Osteoblast (primary cell): Measurements from ENCODE around the gene NCLN. TPM values are rescaled to one million over a fixed set of nuclear protein-coding genes. Genes with fewer than 3 reads are reported as not detected.

Experiments
- DNase-seq: peaks from one replicate; pipeline ENCODE4 v3.0.0; 2011; ENCODE audit warnings: low spot score, mixed read lengths; ENCODE audit not compliant: insufficient read length; ENCODE audit errors: missing footprints
- H2AFZ ChIP-seq: 2 replicates; pipeline ENCODE4 v1.6.0; 2011; ENCODE audit warnings: mild to moderate bottlenecking, low read length
- H3K27ac ChIP-seq: 2 replicates; pipeline ENCODE4 v1.5.1; 2011; ENCODE audit warnings: mild to moderate bottlenecking, low read depth, low read length, moderate library complexity
- H3K27me3 ChIP-seq: 2 replicates; pipeline ENCODE4 v1.6.0; 2012; ENCODE audit warnings: mild to moderate bottlenecking, control low read depth, inconsistent platforms, low read length, moderate library complexity; ENCODE audit not compliant: insufficient read depth
- H3K36me3 ChIP-seq: 2 replicates; pipeline ENCODE4 v1.5.1; 2011; ENCODE audit warnings: mild to moderate bottlenecking, low read length, control low read depth, moderate library complexity; ENCODE audit not compliant: insufficient read depth
- H3K4me1 ChIP-seq: 2 replicates; pipeline ENCODE4 v1.5.1; 2011; ENCODE audit warnings: mild to moderate bottlenecking, low read length, control low read depth, moderate library complexity; ENCODE audit not compliant: insufficient read depth
- H3K4me2 ChIP-seq: 2 replicates; pipeline ENCODE4 v1.6.0; 2011; ENCODE audit warnings: mild to moderate bottlenecking, low read length; ENCODE audit not compliant: insufficient read depth
- H3K4me3 ChIP-seq: fragments of 200-600 bp; sonication (generic); 3 replicates; pipeline ENCODE4 v1.5.1; 2012; ENCODE audit warnings: mild to moderate bottlenecking, low read length, inconsistent platforms; ENCODE audit not compliant: insufficient read depth
- H3K79me2 ChIP-seq: 2 replicates; pipeline ENCODE4 v1.6.0; 2012; ENCODE audit warnings: mild to moderate bottlenecking, low read length, control low read depth, inconsistent platforms; ENCODE audit not compliant: insufficient read depth
- H3K9me3 ChIP-seq: 2 replicates; pipeline ENCODE4 v1.5.1; 2011; ENCODE audit warnings: low read depth, low read length, control low read depth
- H4K20me1 ChIP-seq: 2 replicates; pipeline ENCODE4 v1.6.0; 2012; ENCODE audit warnings: mild to moderate bottlenecking, low read length, control low read depth; ENCODE audit not compliant: insufficient read depth
- CTCF ChIP-seq: IDR thresholded peaks from 2 replicates; pipeline ENCODE4 v1.5.1; 2011; ENCODE audit warnings: mild to moderate bottlenecking, low read depth, low read length, moderate library complexity; ENCODE audit errors: extremely low read depth
- total RNA-seq: library from RNA; depleted of rRNA; stranded (reverse); fragments of >200 nt; gene quantifications from 2 replicates; pipeline ENCODE4 v1.2.3, GENCODE V29; 2012

NCLN gene
- total RNA-seq, 1 donor, result 39.4 TPM

- Histone ChIP-seq H3K36me3 (peaks cover 15% of the 10 kb centered on the region), H3K27ac (no peak overlapping the region), H3K79me2 (no peaks in the 10 kb centered on the region), H3K9me3 (no peaks in the 10 kb centered on the region), H4K20me1 (peaks cover 5% of the 10 kb centered on the region), H3K4me2 (no peak overlapping the region), H3K4me1 (no peaks in the 10 kb centered on the region), H2AFZ (no peak overlapping the region), H3K27me3 (no peaks in the 10 kb centered on the region), H3K4me3 (no peak overlapping the region)
- DNase-seq, result no peak
- TF ChIP-seq CTCF, result no peak
Observed at GRCh38 chr19:3207461-3208242, 21.9 kb downstream of the NCLN start.

DNA sequence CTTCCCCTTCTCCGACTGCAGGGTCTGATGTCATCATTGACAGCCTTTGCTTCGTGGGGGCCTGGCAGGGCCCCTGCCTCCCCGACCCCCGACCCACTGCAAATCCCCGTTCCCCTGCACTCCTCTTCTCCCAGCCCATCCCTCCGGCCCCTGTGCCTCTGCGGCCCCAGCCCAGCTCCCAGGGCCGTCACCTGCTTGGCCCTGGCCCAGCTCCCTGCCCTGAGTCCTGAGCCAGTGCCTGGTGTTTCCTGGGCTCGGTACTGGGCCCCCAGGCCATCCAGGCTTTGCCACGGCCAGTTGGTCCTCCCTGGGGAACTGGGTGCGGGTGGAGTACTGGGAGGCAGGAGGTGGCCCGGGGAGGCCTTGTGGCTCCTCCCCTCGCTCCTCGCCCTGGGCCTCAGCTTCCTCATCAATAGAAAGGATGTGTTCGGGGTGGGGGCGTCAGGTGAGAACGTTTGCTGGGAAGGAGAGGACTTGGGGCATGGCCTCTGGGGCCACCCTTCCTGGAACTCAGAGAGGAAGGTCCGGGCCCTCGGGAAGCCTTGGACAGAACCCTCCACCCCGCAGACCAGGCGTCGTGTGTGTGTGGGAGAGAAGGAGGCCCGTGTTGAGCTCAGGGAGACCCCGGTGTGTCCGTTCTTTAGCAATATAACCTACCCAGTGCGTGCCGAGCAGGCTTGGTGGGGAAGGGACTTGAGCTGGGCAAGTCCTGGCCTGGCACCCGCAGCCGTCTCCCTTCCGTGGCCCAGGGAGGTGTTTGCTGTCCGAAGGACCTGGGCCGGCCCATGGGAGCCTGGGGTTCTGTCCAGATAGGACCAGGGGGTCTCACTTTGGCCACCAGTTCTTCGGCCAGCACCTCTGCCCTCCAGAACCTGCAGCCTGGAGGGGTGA, 22.8 kb downstream of the NCLN start:
- Histone ChIP-seq H3K79me2 (no peaks in the 10 kb centered on the region), H2AFZ (no peak overlapping the region), H3K4me3 (no peak overlapping the region), H3K4me1 (no peaks in the 10 kb centered on the region), H3K9me3 (no peaks in the 10 kb centered on the region), H3K27ac (no peak overlapping the region), H3K36me3 (peaks cover 15% of the 10 kb centered on the region), H4K20me1 (peaks cover 5% of the 10 kb centered on the region), H3K4me2 (no peak overlapping the region), H3K27me3 (no peaks in the 10 kb centered on the region)
- no peak for TF ChIP-seq CTCF
- no peak for DNase-seq

DNA sequence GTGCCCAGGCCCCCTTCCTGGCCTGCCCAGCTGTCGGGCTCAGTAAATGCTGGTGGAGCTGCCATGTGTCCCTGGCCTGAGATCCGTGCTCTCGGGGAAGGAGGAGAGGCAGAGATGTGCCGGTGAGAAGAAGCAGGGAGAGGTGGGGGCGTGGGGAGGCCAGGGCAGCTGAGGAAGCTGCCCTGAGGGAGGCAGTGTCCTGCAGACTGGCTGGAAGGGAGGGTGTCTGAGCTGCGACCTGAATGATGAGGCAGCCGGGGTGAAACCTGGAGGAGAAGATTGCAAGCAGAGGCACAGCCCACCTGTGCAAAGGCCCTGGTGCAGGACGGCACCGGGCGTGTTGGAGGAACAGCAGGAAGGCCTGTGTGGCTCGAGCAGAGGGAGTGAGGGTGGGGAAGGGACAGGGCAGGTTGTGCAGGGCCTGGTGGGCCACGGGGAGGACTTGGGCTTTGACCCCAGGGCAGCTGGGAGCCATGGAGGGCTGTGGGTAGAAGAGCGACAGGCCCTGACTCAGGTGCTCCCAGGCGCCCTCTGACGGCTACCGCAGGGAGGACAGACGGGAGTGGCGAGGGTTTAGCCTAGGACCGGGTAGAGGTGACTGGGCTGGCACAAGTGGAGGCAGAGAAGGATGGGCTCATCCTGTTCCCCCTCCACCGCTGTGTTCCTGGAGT, 24.8 kb downstream of the NCLN start:
- Histone ChIP-seq H3K79me2 (no peaks in the 10 kb centered on the region), H3K36me3 (peaks cover 15% of the 10 kb centered on the region)
- TF ChIP-seq CTCF, result peak; percentile 62

More for the DNA sequence above, 24.8 kb downstream of the NCLN start:
- H4K20me1 ChIP-seq, result peaks cover 5% of the 10 kb centered on the region
- H3K4me3 ChIP-seq, result no peak overlapping the region
- H3K27me3 ChIP-seq, result no peaks in the 10 kb centered on the region
- no peak overlapping the region for H3K4me2 ChIP-seq
- no peak overlapping the region for H2AFZ ChIP-seq
- no peaks in the 10 kb centered on the region for H3K9me3 ChIP-seq
- H3K4me1 ChIP-seq, result no peaks in the 10 kb centered on the region
- no peak overlapping the region for H3K27ac ChIP-seq
- peak; percentile 99 for DNase-seq
